ENCODE data around the gene MMP24. TPM values are rescaled to one million over a fixed set of nuclear protein-coding genes. Genes with fewer than 3 reads are reported as not detected.

The MMP24 gene
- total and polyA plus RNA-seq, 2 of the 13 experiments (the other 11 are each of a cell fraction or from before 2014, with no cell fraction given): 0.29 to 0.35 TPM

DNA sequence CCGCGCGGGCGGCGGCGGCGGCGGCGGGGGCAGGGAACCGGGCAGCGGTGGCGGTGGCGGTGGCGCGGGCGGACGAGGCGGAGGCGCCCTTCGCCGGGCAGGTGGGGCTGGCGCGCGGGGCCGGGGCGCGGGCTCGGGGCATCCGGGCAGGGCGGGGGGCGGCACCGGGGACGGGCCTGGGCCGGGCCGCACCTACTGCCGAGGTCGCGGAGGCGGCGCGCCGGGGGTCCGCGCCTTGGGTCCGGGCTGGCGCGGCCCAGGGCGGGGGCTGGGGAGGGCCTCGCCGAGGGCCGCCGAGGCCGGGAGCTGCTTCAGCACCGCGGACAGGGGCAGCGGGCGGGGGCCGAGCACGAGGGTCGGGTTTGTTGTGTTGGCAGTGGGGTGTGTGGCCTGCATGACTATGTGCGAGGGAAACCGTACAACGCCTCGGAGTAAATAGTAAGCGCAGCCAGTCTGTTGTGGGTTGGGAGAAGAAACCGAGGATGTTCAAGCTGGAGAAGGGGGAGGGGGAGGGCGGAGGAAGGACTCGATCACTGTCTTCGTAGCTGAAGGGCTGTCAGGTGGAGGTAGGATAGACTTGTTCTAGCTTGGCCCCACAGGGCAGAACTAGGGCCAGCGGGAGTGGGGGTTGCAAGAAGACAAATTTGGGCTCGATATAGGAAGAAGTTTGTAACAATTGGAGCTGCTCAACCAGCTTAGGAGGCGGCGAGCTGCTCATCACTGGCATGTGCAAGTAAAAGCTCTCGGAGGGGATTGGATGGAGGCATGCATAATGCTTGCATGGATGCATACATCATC is 593 bp downstream of the MMP24 start (continued):
- TF ChIP-seq ZNF740 (CRISPR knock-in tag; IDR thresholded peaks at IDR 0.05) (peak; percentile 69; the same call in 1 of the 2 replicates), ARNTL (CRISPR knock-in tag; IDR thresholded peaks at IDR 0.05) (peak; percentile 78; the same call in 1 of the 2 replicates), CAMTA2 (CRISPR knock-in tag; IDR thresholded peaks at IDR 0.05; ENCODE audit: borderline replicate concordance) (peak; percentile 94; the same call in 1 of the 2 replicates), MLLT10 (CRISPR knock-in tag; IDR thresholded peaks at IDR 0.05) (no peak), ZNF670 (CRISPR knock-in tag; IDR thresholded peaks at IDR 0.05; ENCODE audit: borderline replicate concordance) (peak; percentile 93; the same call in 1 of the 2 replicates), ZBTB38 (CRISPR knock-in tag; IDR thresholded peaks at IDR 0.05) (peak; percentile 54; the same call in 1 of the 2 replicates), HNRNPK (IDR thresholded peaks at IDR 0.05; ENCODE audit: low read depth, low read length, poor library complexity, severe bottlenecking) (no peak), STAG1 (CRISPR knock-in tag; IDR thresholded peaks at IDR 0.05) (peak; percentile 34), XBP1 (CRISPR knock-in tag; IDR thresholded peaks at IDR 0.05) (peak; percentile 96), POGK (CRISPR knock-in tag; conservative IDR thresholded peaks at IDR 0.05) (peak; percentile 88), PTBP1 (IDR thresholded peaks at IDR 0.05; ENCODE audit: low read depth, low read length, poor library complexity, severe bottlenecking) (no peak), CCAR2 (optimal IDR thresholded peaks at IDR 0.05; ENCODE audit: low read depth, low read length) (no peak), RARA (CRISPR knock-in tag; IDR thresholded peaks at IDR 0.05) (peak; percentile 83), PHF21A (CRISPR knock-in tag; IDR thresholded peaks at IDR 0.05) (no peak), RFX3 (CRISPR knock-in tag; IDR thresholded peaks at IDR 0.05) (no peak), ZNF234 (CRISPR knock-in tag; conservative IDR thresholded peaks at IDR 0.05) (peak; percentile 95; the same call in 1 of the 2 replicates)
- TF ChIP-seq, protein P1, sequence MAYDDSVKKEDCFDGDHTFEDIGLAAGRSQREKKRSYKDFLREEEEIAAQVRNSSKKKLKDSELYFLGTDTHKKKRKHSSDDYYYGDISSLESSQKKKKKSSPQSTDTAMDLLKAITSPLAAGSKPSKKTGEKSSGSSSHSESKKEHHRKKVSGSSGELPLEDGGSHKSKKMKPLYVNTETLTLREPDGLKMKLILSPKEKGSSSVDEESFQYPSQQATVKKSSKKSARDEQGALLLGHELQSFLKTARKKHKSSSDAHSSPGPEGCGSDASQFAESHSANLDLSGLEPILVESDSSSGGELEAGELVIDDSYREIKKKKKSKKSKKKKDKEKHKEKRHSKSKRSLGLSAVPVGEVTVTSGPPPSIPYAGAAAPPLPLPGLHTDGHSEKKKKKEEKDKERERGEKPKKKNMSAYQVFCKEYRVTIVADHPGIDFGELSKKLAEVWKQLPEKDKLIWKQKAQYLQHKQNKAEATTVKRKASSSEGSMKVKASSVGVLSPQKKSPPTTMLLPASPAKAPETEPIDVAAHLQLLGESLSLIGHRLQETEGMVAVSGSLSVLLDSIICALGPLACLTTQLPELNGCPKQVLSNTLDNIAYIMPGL (CRISPR knock-in tag; IDR thresholded peaks at IDR 0.05; ENCODE audit: borderline replicate concordance in 1 of 2, low read depth in 1 of 2): peak in 1 of 2 experiments; percentile 82; a peak in 2 of 4 replicates
- TF ChIP-seq, protein P2, sequence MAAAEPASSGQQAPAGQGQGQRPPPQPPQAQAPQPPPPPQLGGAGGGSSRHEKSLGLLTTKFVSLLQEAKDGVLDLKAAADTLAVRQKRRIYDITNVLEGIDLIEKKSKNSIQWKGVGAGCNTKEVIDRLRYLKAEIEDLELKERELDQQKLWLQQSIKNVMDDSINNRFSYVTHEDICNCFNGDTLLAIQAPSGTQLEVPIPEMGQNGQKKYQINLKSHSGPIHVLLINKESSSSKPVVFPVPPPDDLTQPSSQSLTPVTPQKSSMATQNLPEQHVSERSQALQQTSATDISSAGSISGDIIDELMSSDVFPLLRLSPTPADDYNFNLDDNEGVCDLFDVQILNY (CRISPR knock-in tag; conservative IDR thresholded peaks at IDR 0.05): peak; percentile 86; the same call in 1 of the 2 replicates
- TF ChIP-seq, protein P3, sequence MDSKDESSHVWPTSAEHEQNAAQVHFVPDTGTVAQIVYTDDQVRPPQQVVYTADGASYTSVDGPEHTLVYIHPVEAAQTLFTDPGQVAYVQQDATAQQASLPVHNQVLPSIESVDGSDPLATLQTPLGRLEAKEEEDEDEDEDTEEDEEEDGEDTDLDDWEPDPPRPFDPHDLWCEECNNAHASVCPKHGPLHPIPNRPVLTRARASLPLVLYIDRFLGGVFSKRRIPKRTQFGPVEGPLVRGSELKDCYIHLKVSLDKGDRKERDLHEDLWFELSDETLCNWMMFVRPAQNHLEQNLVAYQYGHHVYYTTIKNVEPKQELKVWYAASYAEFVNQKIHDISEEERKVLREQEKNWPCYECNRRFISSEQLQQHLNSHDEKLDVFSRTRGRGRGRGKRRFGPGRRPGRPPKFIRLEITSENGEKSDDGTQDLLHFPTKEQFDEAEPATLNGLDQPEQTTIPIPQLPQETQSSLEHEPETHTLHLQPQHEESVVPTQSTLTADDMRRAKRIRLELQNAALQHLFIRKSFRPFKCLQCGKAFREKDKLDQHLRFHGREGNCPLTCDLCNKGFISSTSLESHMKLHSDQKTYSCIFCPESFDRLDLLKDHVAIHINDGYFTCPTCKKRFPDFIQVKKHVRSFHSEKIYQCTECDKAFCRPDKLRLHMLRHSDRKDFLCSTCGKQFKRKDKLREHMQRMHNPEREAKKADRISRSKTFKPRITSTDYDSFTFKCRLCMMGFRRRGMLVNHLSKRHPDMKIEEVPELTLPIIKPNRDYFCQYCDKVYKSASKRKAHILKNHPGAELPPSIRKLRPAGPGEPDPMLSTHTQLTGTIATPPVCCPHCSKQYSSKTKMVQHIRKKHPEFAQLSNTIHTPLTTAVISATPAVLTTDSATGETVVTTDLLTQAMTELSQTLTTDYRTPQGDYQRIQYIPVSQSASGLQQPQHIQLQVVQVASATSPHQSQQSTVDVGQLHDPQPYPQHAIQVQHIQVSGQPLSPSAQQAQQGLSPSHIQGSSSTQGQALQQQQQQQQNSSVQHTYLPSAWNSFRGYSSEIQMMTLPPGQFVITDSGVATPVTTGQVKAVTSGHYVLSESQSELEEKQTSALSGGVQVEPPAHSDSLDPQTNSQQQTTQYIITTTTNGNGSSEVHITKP (CRISPR knock-in tag; IDR thresholded peaks at IDR 0.05; ENCODE audit: low read depth): peak; percentile 34; the same call in 1 of the 2 replicates

All from HepG2 (cell line).